ENCODE data around the gene KLHL18. TPM values are rescaled to one million over a fixed set of nuclear protein-coding genes. Genes with fewer than 3 reads are reported as not detected.
"Not testable (repeated sequence)": the region's sequence is repeated elsewhere in the genome, so short reads cannot be mapped to it uniquely, and the experiment has no call there.

The KLHL18 gene
- total RNA-seq, 2 experiments from 2014 or later: 21.4 to 24.8 TPM

DNA sequence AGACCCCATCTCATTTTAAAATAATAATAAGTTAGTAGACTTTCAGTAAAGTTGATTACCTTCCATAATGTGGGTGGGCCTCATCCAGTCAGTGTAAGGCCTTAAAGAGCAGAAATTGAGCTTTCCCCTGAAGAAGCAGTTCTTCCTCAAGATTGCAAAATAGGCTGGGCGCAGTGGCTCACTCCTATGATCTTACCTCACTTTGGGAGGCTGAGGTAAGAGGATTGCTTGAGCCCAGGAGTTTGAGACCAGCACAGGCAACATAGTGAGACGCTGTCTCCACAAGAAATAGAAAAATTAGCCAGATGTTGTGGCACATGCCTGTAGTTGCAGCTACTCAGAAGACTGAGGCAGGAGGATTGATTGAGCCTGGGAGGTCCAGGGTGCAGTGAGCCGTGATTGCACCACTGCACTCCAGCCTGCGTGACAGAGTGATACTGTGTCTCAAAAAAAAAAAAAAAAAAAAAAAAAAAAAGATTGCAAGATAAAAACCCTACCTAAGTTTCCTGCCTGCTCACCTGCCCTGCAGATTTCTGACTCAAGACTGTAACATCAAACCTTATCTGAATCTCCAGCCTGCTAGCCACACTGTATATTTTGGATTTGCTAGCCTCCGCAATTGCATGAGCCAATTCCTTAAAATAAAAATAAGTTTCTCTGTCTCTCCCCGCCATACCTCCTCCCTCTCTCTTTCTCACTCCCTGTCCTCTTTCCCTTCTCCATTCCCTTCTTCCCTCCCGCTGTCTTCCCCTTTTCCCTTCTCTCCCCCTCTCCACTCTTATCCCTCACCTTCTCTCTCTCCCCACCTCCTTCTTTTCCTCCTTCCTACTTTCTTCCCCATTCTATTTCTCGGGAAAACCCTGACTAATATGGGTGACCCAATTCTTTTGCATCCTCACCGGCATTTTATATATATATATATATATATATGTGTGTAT lies 16.9 kb downstream of the KLHL18 start:
- H3K4me3 Mint-ChIP-seq: no peak overlapping the region
- POLR2A ChIA-PET: no interaction called here
- CTCF ChIA-PET: interaction anchor here (0.6 to 1.4 kb wide), 3 partner anchors 24 to 187 kb away, joined by 3 to 7 read pairs (median 3); no protein-coding TSS in a partner anchor
- H3K36me3 Mint-ChIP-seq (ENCODE audit: low read depth): peaks cover 18% of the 10 kb centered on the region
- peaks cover 31% of the 10 kb centered on the region for H3K4me1 Mint-ChIP-seq
- no peaks in the 10 kb centered on the region for H3K9me3 Mint-ChIP-seq
- no peaks in the 10 kb centered on the region for H3K27me3 Mint-ChIP-seq
- no peak overlapping the region for H3K27ac Mint-ChIP-seq
- no peak for DNase-seq

GRCh38 chr3:47301456-47301855 lies 18.7 kb downstream of the KLHL18 start:
- Mint-ChIP-seq H3K27me3 (no peaks in the 10 kb centered on the region), H3K36me3 (ENCODE audit: low read depth) (peaks cover 25% of the 10 kb centered on the region), H3K9me3 (no peaks in the 10 kb centered on the region), H3K4me1 (peaks cover 25% of the 10 kb centered on the region), H3K4me3 (no peak overlapping the region), H3K27ac (no peak overlapping the region)
- CTCF ChIA-PET: interaction anchor here (0.8 to 1.1 kb wide), 2 partner anchors 13 to 27 kb away, joined by 3 read pairs; no protein-coding TSS in a partner anchor
- POLR2A ChIA-PET: interaction anchor here (0.6 kb wide), 1 partner anchor 18 kb away, joined by 3 read pairs; no protein-coding TSS in a partner anchor
- no peak for DNase-seq

GRCh38 chr3:47306022-47306421 lies 23.3 kb downstream of the KLHL18 start:
- no peaks in the 10 kb centered on the region for H3K27me3 Mint-ChIP-seq
- H3K36me3 Mint-ChIP-seq (ENCODE audit: low read depth): peaks cover 38% of the 10 kb centered on the region
- no peak overlapping the region for H3K27ac Mint-ChIP-seq
- CTCF ChIA-PET: interaction anchor here (1.1 kb wide), 1 partner anchor 32 kb away, joined by 3 read pairs; no protein-coding TSS in a partner anchor
- peaks cover 4% of the 10 kb centered on the region for H3K4me1 Mint-ChIP-seq
- no peak overlapping the region for H3K4me3 Mint-ChIP-seq
- POLR2A ChIA-PET: no interaction called here
- no peaks in the 10 kb centered on the region for H3K9me3 Mint-ChIP-seq
- DNase-seq: no peak

DNA sequence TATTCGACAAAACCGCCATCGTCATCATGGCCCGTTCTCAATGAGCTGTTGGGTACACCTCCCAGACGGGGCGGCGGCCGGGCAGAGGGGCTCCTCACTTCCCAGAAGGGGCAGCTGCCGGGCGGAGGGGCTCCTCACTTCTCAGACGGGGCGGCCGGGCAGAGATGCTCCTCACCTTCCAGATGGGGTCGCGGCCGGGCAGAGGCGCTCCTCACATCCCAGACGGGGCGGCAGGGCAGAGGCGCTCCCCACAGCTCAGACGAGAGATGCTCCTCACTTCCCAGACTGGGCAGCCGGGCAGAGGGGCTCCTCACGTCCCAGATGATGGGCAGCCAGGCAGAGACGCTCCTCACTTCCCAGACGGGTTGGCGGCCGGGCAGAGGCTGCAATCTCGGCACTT lies 26.5 kb downstream of the KLHL18 start:
- H3K27me3 Mint-ChIP-seq, H3K27ac Mint-ChIP-seq, POLR2A ChIA-PET, H3K9me3 Mint-ChIP-seq, DNase-seq, H3K4me3 Mint-ChIP-seq, CTCF ChIA-PET, H3K4me1 Mint-ChIP-seq: not testable (repeated sequence)
- H3K36me3 Mint-ChIP-seq (ENCODE audit: low read depth): peaks cover 27% of the 10 kb centered on the region

DNA sequence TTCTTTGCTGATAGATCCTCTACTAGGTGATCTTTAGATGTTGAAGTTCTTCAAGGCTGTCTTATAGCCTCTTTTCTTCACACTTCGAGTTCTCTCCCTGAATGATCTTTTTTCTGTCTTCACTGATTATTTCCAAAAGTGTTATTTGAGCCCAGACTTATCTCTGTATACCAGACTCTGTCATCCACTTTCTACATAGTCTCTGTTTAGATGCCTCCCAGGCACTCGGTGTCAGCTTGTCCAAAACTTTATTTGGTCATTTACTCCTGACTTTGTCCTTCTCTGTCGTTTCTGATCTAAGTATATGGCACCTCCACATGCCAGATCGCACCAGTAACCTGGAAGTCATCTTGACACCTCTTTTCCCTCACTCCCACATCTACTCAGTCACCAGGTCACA lies 27.6 kb downstream of the KLHL18 start:
- ChIA-PET CTCF (interaction anchor here (0.7 to 1.6 kb wide), 4 partner anchors 14 to 218 kb away, joined by 3 to 6 read pairs (median 4); partner anchors contain the start of gene SETD2), POLR2A (no interaction called here)
- H3K9me3 Mint-ChIP-seq: no peaks in the 10 kb centered on the region
- peaks cover 27% of the 10 kb centered on the region for H3K36me3 Mint-ChIP-seq (ENCODE audit: low read depth)
- peaks cover 5% of the 10 kb centered on the region for H3K4me1 Mint-ChIP-seq
- no peaks in the 10 kb centered on the region for H3K27me3 Mint-ChIP-seq
- no peak for DNase-seq
- no peak overlapping the region for H3K4me3 Mint-ChIP-seq
- no peak overlapping the region for H3K27ac Mint-ChIP-seq

GRCh38 chr3:47313341-47314055 lies 30.8 kb downstream of the KLHL18 start:
- ChIA-PET CTCF (interaction anchor here (0.6 to 2.1 kb wide), 5 partner anchors 9 to 56 kb away, joined by 3 to 9 read pairs (median 3); no protein-coding TSS in a partner anchor), POLR2A (no interaction called here)
- no peak overlapping the region for H3K27ac Mint-ChIP-seq
- no peaks in the 10 kb centered on the region for H3K27me3 Mint-ChIP-seq
- no peak for DNase-seq
- H3K4me1 Mint-ChIP-seq: peaks cover 3% of the 10 kb centered on the region
- H3K36me3 Mint-ChIP-seq (ENCODE audit: low read depth): peaks cover 13% of the 10 kb centered on the region
- no peak overlapping the region for H3K4me3 Mint-ChIP-seq
- no peaks in the 10 kb centered on the region for H3K9me3 Mint-ChIP-seq

DNA sequence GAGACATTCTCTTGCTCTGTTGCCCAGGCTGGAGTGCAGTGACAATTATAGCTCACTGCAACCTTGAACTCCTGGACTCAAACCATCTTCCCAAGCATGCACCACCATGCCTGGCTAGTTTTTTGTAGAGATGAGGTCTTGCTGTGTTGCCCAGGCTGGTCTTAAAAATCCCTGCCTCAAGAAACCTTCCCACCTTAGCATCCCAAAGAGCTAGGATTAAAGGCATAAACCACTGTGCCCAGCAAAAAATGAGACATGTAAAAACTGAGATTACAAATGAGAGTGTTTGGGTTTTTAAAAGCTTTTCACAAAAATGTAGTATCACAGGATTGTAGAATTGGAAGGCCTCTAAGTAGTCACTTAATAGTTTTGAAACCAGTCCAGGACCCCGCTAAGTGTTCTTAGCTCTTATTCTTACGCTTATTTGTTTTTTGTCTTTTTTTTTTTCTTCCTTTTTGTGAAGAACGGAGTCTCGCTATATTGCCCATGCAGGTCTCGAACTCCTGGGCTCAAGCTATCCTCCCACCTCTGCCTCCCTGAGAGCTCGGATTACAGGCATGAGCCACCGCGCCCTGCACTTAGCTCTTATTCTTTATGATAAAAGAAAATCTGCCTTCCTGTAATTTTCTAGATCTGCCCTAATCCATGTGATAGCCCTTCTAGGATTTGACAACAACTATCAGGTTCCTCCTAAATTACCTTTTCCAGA lies 31.5 kb downstream of the KLHL18 start:
- Mint-ChIP-seq H3K4me3 (no peak overlapping the region), H3K4me1 (peaks cover 3% of the 10 kb centered on the region), H3K27ac (no peak overlapping the region), H3K36me3 (ENCODE audit: low read depth) (peaks cover 10% of the 10 kb centered on the region), H3K27me3 (no peaks in the 10 kb centered on the region), H3K9me3 (no peaks in the 10 kb centered on the region)
- DNase-seq: no peak
- ChIA-PET CTCF (interaction anchor here (0.6 to 2.1 kb wide), 4 partner anchors 10 to 39 kb away, joined by 3 to 9 read pairs (median 3); no protein-coding TSS in a partner anchor), POLR2A (no interaction called here)

GRCh38 chr3:47315069-47315647 lies 32.4 kb downstream of the KLHL18 start:
- peaks cover 3% of the 10 kb centered on the region for H3K4me1 Mint-ChIP-seq
- no peak for DNase-seq
- no peaks in the 10 kb centered on the region for H3K27me3 Mint-ChIP-seq
- H3K9me3 Mint-ChIP-seq: no peaks in the 10 kb centered on the region
- H3K4me3 Mint-ChIP-seq: no peak overlapping the region
- ChIA-PET POLR2A (no interaction called here), CTCF (interaction anchor here (1.4 to 2.1 kb wide), 2 partner anchors 9 to 14 kb away, joined by 3 to 9 read pairs; no protein-coding TSS in a partner anchor)
- no peak overlapping the region for H3K27ac Mint-ChIP-seq
- peaks cover 7% of the 10 kb centered on the region for H3K36me3 Mint-ChIP-seq (ENCODE audit: low read depth)

- POLR2A ChIA-PET; H3K4me3 Mint-ChIP-seq; H3K36me3 Mint-ChIP-seq (ENCODE audit: low read depth); H3K4me1 Mint-ChIP-seq; H3K27me3 Mint-ChIP-seq; H3K9me3 Mint-ChIP-seq; H3K27ac Mint-ChIP-seq; DNase-seq; CTCF ChIA-PET: not testable (repeated sequence)
Observed at GRCh38 chr3:47316151-47316550, 33.4 kb downstream of the KLHL18 start.

GRCh38 chr3:47318916-47319315 lies 36.2 kb downstream of the KLHL18 start:
- Mint-ChIP-seq H3K4me1 (peaks cover 5% of the 10 kb centered on the region), H3K36me3 (ENCODE audit: low read depth) (peaks cover 13% of the 10 kb centered on the region)
- CTCF ChIA-PET: no interaction called here

GRCh38 chr3:47319956-47320355 lies 37.2 kb downstream of the KLHL18 start:
- H3K27me3 Mint-ChIP-seq: no peaks in the 10 kb centered on the region
- CTCF ChIA-PET: interaction anchor here (0.5 to 1.0 kb wide), 3 partner anchors 10 to 28 kb away, joined by 3 read pairs; no protein-coding TSS in a partner anchor
- peaks cover 14% of the 10 kb centered on the region for H3K36me3 Mint-ChIP-seq (ENCODE audit: low read depth)
- POLR2A ChIA-PET: no interaction called here
- no peak overlapping the region for H3K27ac Mint-ChIP-seq
- no peak overlapping the region for H3K4me3 Mint-ChIP-seq
- no peak for DNase-seq
- no peaks in the 10 kb centered on the region for H3K9me3 Mint-ChIP-seq
- peaks cover 6% of the 10 kb centered on the region for H3K4me1 Mint-ChIP-seq

More at GRCh38 chr3:47318916-47319315, 36.2 kb downstream of the KLHL18 start:
- H3K9me3 Mint-ChIP-seq: no peaks in the 10 kb centered on the region
- POLR2A ChIA-PET: no interaction called here
- H3K4me3 Mint-ChIP-seq: no peak overlapping the region
- no peak for DNase-seq
- no peak overlapping the region for H3K27ac Mint-ChIP-seq
- H3K27me3 Mint-ChIP-seq: no peaks in the 10 kb centered on the region
